ENCODE results near the gene FBN2.

DNA sequence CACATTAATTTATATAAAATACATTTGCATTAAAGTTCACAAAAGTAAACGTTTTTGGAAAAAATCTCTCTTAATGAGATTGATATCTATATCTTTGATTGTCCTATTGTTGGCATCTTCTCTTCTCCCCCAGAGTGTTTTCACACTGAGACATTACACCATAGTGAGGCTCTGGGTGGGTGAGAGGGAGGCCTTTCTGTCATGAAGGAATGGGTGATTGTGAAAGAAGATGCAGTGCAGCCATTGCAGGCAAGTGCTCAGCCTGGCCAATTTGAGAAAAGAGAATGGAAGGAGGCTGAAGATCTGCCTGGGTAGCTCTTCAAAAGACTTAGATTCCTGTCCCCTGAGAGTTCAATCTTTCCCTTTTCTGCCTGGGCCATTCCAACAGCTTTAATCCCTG, 313.7 kb downstream of the FBN2 start:
- no peak for TF ChIP-seq POLR2A (IDR thresholded peaks at IDR 0.05; ENCODE audit: low read depth, low read length)
- TF ChIP-seq TAF1 (IDR thresholded peaks at IDR 0.05; ENCODE audit: borderline replicate concordance, low read depth, low read length) = no peak
